ENCODE measurements around the gene SLC7A6. TPM values are rescaled to one million over a fixed set of nuclear protein-coding genes. Genes with fewer than 3 reads are reported as not detected.
A peak's percentile ranks its signal among the peaks of the same experiment; 100 is the strongest.

SLC7A6 gene
- total RNA-seq (2014; rRNA removed; shearing (Covaris generic)) = 13.2 and 27.4 TPM in 2 replicates

GRCh38 chr16:68264128-68265077 lies at the start of gene SLC7A6:
Gene SLC7A6 (plus strand): TSS chr16:68264526. CDS start chr16:68274727, 10,201 bp downstream.
- DNase-seq (ENCODE audit: low read depth in 1 of 2, low spot score in 2 of 2) = peak; percentile 81 to 88
- peak within 1 kb of the TSS; percentile 100 for H3K4me3 ChIP-seq
- peaks cover 47% of the 10 kb centered on the region for H3K36me3 ChIP-seq

GRCh38 chr16:68214726-68215125 lies 49.6 kb upstream of the SLC7A6 start:
- no peak overlapping the region for H3K27ac ChIP-seq
- no peaks in the 10 kb centered on the region for H3K27me3 ChIP-seq (replicated peaks)
- H3K4me1 ChIP-seq (replicated peaks) = no peaks in the 10 kb centered on the region
- 0 out of 2 replicates have a peak, but pooled peaks cover under 1% of the 10 kb centered on the region for H3K36me3 ChIP-seq
- no peak overlapping the region for H3K4me3 ChIP-seq
- no peaks in the 10 kb centered on the region for H3K9me3 ChIP-seq (replicated peaks)
- no peak for DNase-seq (ENCODE audit: low read depth in 1 of 2, low spot score in 2 of 2)

More at GRCh38 chr16:68264128-68265077, at the start of gene SLC7A6:
- Histone ChIP-seq H3K27me3 (replicated peaks) (no peaks in the 10 kb centered on the region), H3K4me1 (replicated peaks) (peaks cover 28% of the 10 kb centered on the region), H3K27ac (peak within 1 kb of the TSS; percentile 99), H3K9me3 (replicated peaks) (peaks cover 8% of the 10 kb centered on the region)

- Histone ChIP-seq H3K9me3 (replicated peaks) (no peaks in the 10 kb centered on the region), H3K4me1 (replicated peaks) (no peaks in the 10 kb centered on the region), H3K27ac (no peak overlapping the region), H3K27me3 (replicated peaks) (no peaks in the 10 kb centered on the region), H3K4me3 (no peak overlapping the region), H3K36me3 (no peaks in the 10 kb centered on the region)
- DNase-seq (ENCODE audit: low read depth in 1 of 2, low spot score in 2 of 2) = no peak
These were observed 49.0 kb upstream of the SLC7A6 start for GRCh38 chr16:68215302-68215701.

GRCh38 chr16:68216240-68216639 lies 48.1 kb upstream of the SLC7A6 start:
- H3K9me3 ChIP-seq (replicated peaks) = no peaks in the 10 kb centered on the region
- H3K4me1 ChIP-seq (replicated peaks) = no peaks in the 10 kb centered on the region
- no peak overlapping the region for H3K4me3 ChIP-seq
- H3K27ac ChIP-seq = no peak overlapping the region
- no peaks in the 10 kb centered on the region for H3K27me3 ChIP-seq (replicated peaks)
- no peaks in the 10 kb centered on the region for H3K36me3 ChIP-seq
- DNase-seq (ENCODE audit: low read depth in 1 of 2, low spot score in 2 of 2) = no peak

- no peaks in the 10 kb centered on the region for H3K4me1 ChIP-seq (replicated peaks)
- no peak overlapping the region for H3K27ac ChIP-seq
- no peaks in the 10 kb centered on the region for H3K27me3 ChIP-seq (replicated peaks)
- no peaks in the 10 kb centered on the region for H3K9me3 ChIP-seq (replicated peaks)
- no peak for DNase-seq (ENCODE audit: low read depth in 1 of 2, low spot score in 2 of 2)
- no peaks in the 10 kb centered on the region for H3K36me3 ChIP-seq
- H3K4me3 ChIP-seq = no peak overlapping the region
These were observed 46.8 kb upstream of the SLC7A6 start for GRCh38 chr16:68217506-68217905.

- Histone ChIP-seq H3K4me3 (no peak overlapping the region), H3K9me3 (replicated peaks) (no peaks in the 10 kb centered on the region), H3K36me3 (no peaks in the 10 kb centered on the region), H3K4me1 (replicated peaks) (no peaks in the 10 kb centered on the region), H3K27ac (no peak overlapping the region), H3K27me3 (replicated peaks) (no peaks in the 10 kb centered on the region)
- no peak for DNase-seq (ENCODE audit: low read depth in 1 of 2, low spot score in 2 of 2)
These were observed 44.5 kb upstream of the SLC7A6 start for GRCh38 chr16:68219725-68220351.

- Histone ChIP-seq H3K4me1 (replicated peaks) (no peaks in the 10 kb centered on the region), H3K27me3 (replicated peaks) (no peaks in the 10 kb centered on the region), H3K4me3 (no peak overlapping the region), H3K27ac (no peak overlapping the region), H3K36me3 (peaks cover 8% of the 10 kb centered on the region), H3K9me3 (replicated peaks) (no peaks in the 10 kb centered on the region)
- DNase-seq (ENCODE audit: low read depth in 1 of 2, low spot score in 2 of 2) = no peak
These were observed 41.3 kb upstream of the SLC7A6 start for GRCh38 chr16:68223072-68223471.

- no peaks in the 10 kb centered on the region for H3K27me3 ChIP-seq (replicated peaks)
- no peak overlapping the region for H3K27ac ChIP-seq
- DNase-seq (ENCODE audit: low read depth in 1 of 2, low spot score in 2 of 2) = no peak
- no peaks in the 10 kb centered on the region for H3K9me3 ChIP-seq (replicated peaks)
- no peaks in the 10 kb centered on the region for H3K4me1 ChIP-seq (replicated peaks)
- H3K4me3 ChIP-seq = no peak overlapping the region
- peaks cover 17% of the 10 kb centered on the region for H3K36me3 ChIP-seq
These were observed 38.2 kb upstream of the SLC7A6 start for GRCh38 chr16:68226116-68226515.

- no peak overlapping the region for H3K4me3 ChIP-seq
- no peaks in the 10 kb centered on the region for H3K4me1 ChIP-seq (replicated peaks)
- peaks cover 17% of the 10 kb centered on the region for H3K36me3 ChIP-seq
- no peaks in the 10 kb centered on the region for H3K27me3 ChIP-seq (replicated peaks)
- DNase-seq (ENCODE audit: low read depth in 1 of 2, low spot score in 2 of 2) = no peak
- H3K9me3 ChIP-seq (replicated peaks) = no peaks in the 10 kb centered on the region
- H3K27ac ChIP-seq = no peak overlapping the region
These were observed 37.0 kb upstream of the SLC7A6 start for GRCh38 chr16:68227183-68227793.

GRCh38 chr16:68227850-68228553 lies 36.3 kb upstream of the SLC7A6 start:
- no peaks in the 10 kb centered on the region for H3K4me1 ChIP-seq (replicated peaks)
- no peak overlapping the region for H3K27ac ChIP-seq
- DNase-seq (ENCODE audit: low read depth in 1 of 2, low spot score in 2 of 2) = no peak

GRCh38 chr16:68228652-68229051 lies 35.7 kb upstream of the SLC7A6 start:
- Histone ChIP-seq H3K36me3 (peaks cover 17% of the 10 kb centered on the region), H3K4me3 (no peak overlapping the region), H3K27ac (no peak overlapping the region), H3K4me1 (replicated peaks) (no peaks in the 10 kb centered on the region), H3K27me3 (replicated peaks) (no peaks in the 10 kb centered on the region), H3K9me3 (replicated peaks) (no peaks in the 10 kb centered on the region)
- DNase-seq (ENCODE audit: low read depth in 1 of 2, low spot score in 2 of 2) = no peak

More at GRCh38 chr16:68227850-68228553, 36.3 kb upstream of the SLC7A6 start:
- Histone ChIP-seq H3K36me3 (peaks cover 17% of the 10 kb centered on the region), H3K4me3 (no peak overlapping the region), H3K27me3 (replicated peaks) (no peaks in the 10 kb centered on the region), H3K9me3 (replicated peaks) (no peaks in the 10 kb centered on the region)

- Histone ChIP-seq H3K4me1 (replicated peaks) (no peaks in the 10 kb centered on the region), H3K9me3 (replicated peaks) (no peaks in the 10 kb centered on the region), H3K27me3 (replicated peaks) (no peaks in the 10 kb centered on the region), H3K27ac (no peak overlapping the region), H3K4me3 (no peak overlapping the region), H3K36me3 (peaks cover 17% of the 10 kb centered on the region)
- DNase-seq (ENCODE audit: low read depth in 1 of 2, low spot score in 2 of 2) = peak in 1 of 2 experiments; percentile 56
These were observed 34.7 kb upstream of the SLC7A6 start for GRCh38 chr16:68229431-68230175.

- DNase-seq (ENCODE audit: low read depth in 1 of 2, low spot score in 2 of 2) = no peak
- Histone ChIP-seq H3K4me1 (replicated peaks) (no peaks in the 10 kb centered on the region), H3K9me3 (replicated peaks) (no peaks in the 10 kb centered on the region)
These were observed 34.2 kb upstream of the SLC7A6 start for GRCh38 chr16:68230176-68230571.

More at GRCh38 chr16:68230176-68230571, 34.2 kb upstream of the SLC7A6 start:
- Histone ChIP-seq H3K4me3 (no peak overlapping the region), H3K27ac (no peak overlapping the region), H3K27me3 (replicated peaks) (no peaks in the 10 kb centered on the region), H3K36me3 (peaks cover 17% of the 10 kb centered on the region)
